Nephron (organoid): ENCODE results near the gene SLCO2A1.

Experiments
- H3K27ac Mint-ChIP-seq, 3 experiments: 2 replicates each; pipeline ENCODE4 v1.8.0; 2020; ENCODE audit warnings: mixed read lengths in 3 of 3, mild to moderate bottlenecking in 2 of 3, moderate library complexity in 1 of 3
- H3K27me3 Mint-ChIP-seq: 2 replicates; pipeline ENCODE4 v1.8.0; 2021; ENCODE audit warnings: low read depth, mild to moderate bottlenecking, moderate library complexity, mixed read lengths
- H3K36me3 Mint-ChIP-seq: 2 replicates; pipeline ENCODE4 v1.8.0; 2020; ENCODE audit warnings: low read depth, mixed read lengths
- H3K4me1 Mint-ChIP-seq: 2 replicates; pipeline ENCODE4 v1.8.0; 2020; ENCODE audit warnings: mixed read lengths
- H3K4me3 Mint-ChIP-seq, 3 experiments: 2 replicates each; pipeline ENCODE4 v1.8.0; 2020; ENCODE audit warnings: mild to moderate bottlenecking in 3 of 3, mixed read lengths in 3 of 3, moderate library complexity in 2 of 3
- H3K9me3 Mint-ChIP-seq: 2 replicates; pipeline ENCODE4 v1.8.0; 2020; ENCODE audit warnings: mixed read lengths
- CTCF ChIP-seq, 3 experiments: fragments of 200-600 bp; sonication (generic); IDR thresholded peaks; one replicate each; pipeline ENCODE4 v1.5.0; 2021; ENCODE audit warnings: antibody characterized with exemption in 3 of 3; ENCODE audit not compliant: unreplicated experiment in 3 of 3

SLCO2A1 gene

GRCh38 chr3:133994166-133994890, 35.4 kb downstream of the SLCO2A1 start:
- Mint-ChIP-seq H3K27ac (no peak overlapping the region), H3K4me1 (peaks cover 32% of the 10 kb centered on the region), H3K27me3 (peaks cover 7% of the 10 kb centered on the region), H3K4me3 (no peak overlapping the region), H3K9me3 (no peaks in the 10 kb centered on the region), H3K36me3 (no peaks in the 10 kb centered on the region)
- no peak for TF ChIP-seq CTCF (IDR thresholded peaks at IDR 0.05; ENCODE audit: unreplicated experiment in 3 of 3)

DNA sequence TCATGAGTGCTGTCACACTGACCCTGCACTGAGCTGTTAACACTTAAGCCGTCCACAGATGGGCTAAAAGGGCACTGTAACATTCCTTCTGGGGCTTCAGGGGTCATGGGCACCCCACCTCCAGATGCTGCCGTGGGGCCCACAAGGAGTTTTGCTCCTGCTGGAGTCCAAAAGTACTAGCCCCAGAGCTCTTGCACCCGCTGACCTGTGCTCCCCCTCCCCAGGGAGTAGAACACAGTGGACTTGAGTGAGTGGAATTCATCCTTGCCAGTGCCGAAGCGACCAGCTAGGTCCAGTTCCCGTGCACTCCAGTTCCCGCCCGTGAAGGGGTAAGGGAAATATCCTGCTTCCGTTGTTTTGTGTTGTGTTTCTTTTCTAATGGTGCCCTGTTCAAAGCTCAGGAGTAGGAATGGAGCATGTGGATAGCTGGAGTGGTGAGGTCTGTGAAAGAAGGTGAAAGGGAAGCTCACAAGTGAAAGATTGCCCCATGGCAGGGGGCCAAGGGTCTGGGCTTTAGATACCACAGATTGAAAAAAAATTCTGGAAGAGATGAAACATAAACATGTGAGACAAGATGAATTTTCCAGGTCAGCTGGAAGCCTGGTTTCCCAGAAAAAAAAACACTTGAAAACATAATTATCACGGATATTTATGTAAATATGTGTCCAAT, 36.6 kb downstream of the SLCO2A1 start:
- H3K36me3 Mint-ChIP-seq, result no peaks in the 10 kb centered on the region
- peaks cover 16% of the 10 kb centered on the region for H3K27me3 Mint-ChIP-seq
- H3K4me1 Mint-ChIP-seq, result peaks cover 43% of the 10 kb centered on the region
- H3K4me3 Mint-ChIP-seq, result no peak overlapping the region
- no peak overlapping the region for H3K27ac Mint-ChIP-seq
- H3K9me3 Mint-ChIP-seq, result no peaks in the 10 kb centered on the region
- no peak for TF ChIP-seq CTCF (IDR thresholded peaks at IDR 0.05; ENCODE audit: unreplicated experiment in 3 of 3)

DNA sequence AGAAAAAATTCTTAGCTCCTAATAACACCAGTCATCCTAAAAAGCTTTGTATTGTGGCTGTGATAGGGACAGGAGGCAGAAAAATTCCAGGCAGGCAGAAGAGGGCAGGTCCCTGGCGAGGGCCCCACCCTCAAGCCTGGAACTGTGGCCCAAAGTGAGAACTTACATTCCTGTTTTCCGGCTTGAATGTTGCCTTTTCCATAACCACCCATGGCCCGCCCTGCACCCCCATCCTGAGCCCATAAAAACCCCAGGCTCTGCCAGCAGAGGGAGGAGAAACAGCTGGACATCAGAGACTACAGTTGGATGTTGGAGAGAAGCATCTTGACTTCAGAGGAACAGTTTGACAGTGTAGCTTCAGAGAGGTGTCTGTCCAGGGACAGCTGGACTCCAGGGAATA, 37.3 kb downstream of the SLCO2A1 start:
- peaks cover 16% of the 10 kb centered on the region for H3K27me3 Mint-ChIP-seq

DNA sequence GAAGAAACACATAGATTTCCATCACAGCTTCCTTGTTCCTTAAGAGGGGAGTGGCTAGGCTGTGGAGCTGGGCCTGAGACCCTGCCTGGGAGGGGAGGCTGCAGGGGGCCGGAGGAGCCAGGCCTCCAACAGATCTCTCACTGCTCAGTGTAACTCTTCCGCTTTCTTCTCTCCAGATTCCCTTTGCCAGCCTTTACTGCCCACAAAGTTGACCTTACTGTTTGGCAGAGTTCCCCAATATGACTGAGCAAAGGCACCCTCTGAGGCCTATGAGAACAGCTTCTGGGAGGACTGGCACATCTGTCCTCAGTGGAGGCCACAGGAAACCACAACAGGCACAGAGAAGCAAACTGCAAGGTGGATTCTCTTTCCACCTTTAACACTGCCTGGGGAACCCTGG, 38.1 kb downstream of the SLCO2A1 start:
- Mint-ChIP-seq H3K4me3 (no peak overlapping the region), H3K36me3 (no peaks in the 10 kb centered on the region), H3K27ac (no peak overlapping the region), H3K27me3 (peaks cover 12% of the 10 kb centered on the region), H3K4me1 (peaks cover 44% of the 10 kb centered on the region), H3K9me3 (no peaks in the 10 kb centered on the region)
- no peak for TF ChIP-seq CTCF (IDR thresholded peaks at IDR 0.05; ENCODE audit: unreplicated experiment in 3 of 3)

More for the DNA sequence above, 37.3 kb downstream of the SLCO2A1 start:
- TF ChIP-seq CTCF (IDR thresholded peaks at IDR 0.05; ENCODE audit: unreplicated experiment in 3 of 3), result no peak
- H3K36me3 Mint-ChIP-seq, result no peaks in the 10 kb centered on the region
- H3K4me1 Mint-ChIP-seq, result peaks cover 50% of the 10 kb centered on the region
- H3K27ac Mint-ChIP-seq, result no peak overlapping the region
- H3K4me3 Mint-ChIP-seq, result no peak overlapping the region
- H3K9me3 Mint-ChIP-seq, result no peaks in the 10 kb centered on the region

DNA sequence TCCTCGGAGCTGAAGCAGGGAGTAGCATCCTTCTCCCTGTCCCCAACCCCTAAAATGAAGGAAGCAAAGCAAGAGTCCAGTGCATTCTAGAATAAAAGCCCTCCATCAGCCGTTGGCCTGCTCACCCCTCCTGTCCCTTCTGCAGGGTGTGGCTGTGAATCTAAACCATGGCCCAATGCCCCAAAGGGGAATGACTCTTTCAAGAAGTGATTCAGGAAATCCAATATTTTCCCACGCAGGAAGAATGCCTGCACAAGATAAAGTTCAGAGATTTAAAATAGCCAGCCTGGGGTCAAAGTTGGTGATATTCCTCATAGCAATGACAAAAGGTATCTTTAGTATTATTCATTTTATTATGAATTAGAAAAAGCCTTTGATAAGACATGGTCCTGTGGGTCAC, 38.5 kb downstream of the SLCO2A1 start:
- H3K27ac Mint-ChIP-seq, result no peak overlapping the region
- TF ChIP-seq CTCF (IDR thresholded peaks at IDR 0.05; ENCODE audit: unreplicated experiment in 3 of 3), result no peak
- peaks cover 12% of the 10 kb centered on the region for H3K27me3 Mint-ChIP-seq
- no peaks in the 10 kb centered on the region for H3K36me3 Mint-ChIP-seq
- no peaks in the 10 kb centered on the region for H3K9me3 Mint-ChIP-seq
- H3K4me3 Mint-ChIP-seq, result no peak overlapping the region
- peaks cover 40% of the 10 kb centered on the region for H3K4me1 Mint-ChIP-seq
